Natural killer cell (primary cell): ENCODE measurements around the gene COLQ. TPM values are rescaled to one million over a fixed set of nuclear protein-coding genes. Genes with fewer than 3 reads are reported as not detected.

ENCODE experiments used
- ATAC-seq, 3 donors: fragments of 150-1000 bp in 2 of 3; fragments of 200-7000 bp in 1 of 3; cut with Tn5 transposase; 1 replicate in 1 of 3; 2 replicates in 2 of 3; pipeline ENCODE4 v1.10.0; 2021; ENCODE audit warnings: mild to moderate bottlenecking in 2 of 3, moderate library complexity in 2 of 3
- DNase-seq, 2 donors: peaks; one replicate each; pipeline versions ENCODE4 v3.0.0 to v3.0.0-alpha.2; 2013 to 2021; ENCODE audit warnings: mixed read lengths in 1 of 2
- H3K27ac ChIP-seq: one replicate; pipeline ENCODE4 v1.5.1; 2013; ENCODE audit warnings: mild to moderate bottlenecking, low read length
- H3K27me3 ChIP-seq: one replicate; pipeline ENCODE4 v1.6.1; 2013; ENCODE audit warnings: low read length; ENCODE audit not compliant: control insufficient read depth, insufficient read depth
- H3K36me3 ChIP-seq: one replicate; pipeline ENCODE4 v1.6.1; 2013; ENCODE audit warnings: low read length; ENCODE audit not compliant: control insufficient read depth, insufficient read depth
- H3K4me1 ChIP-seq: one replicate; pipeline ENCODE4 v1.6.1; 2013; ENCODE audit warnings: low read length; ENCODE audit not compliant: control insufficient read depth, insufficient read depth
- H3K4me3 ChIP-seq: one replicate; pipeline ENCODE4 v1.5.1; 2013; ENCODE audit warnings: low read length
- H3K9me3 ChIP-seq: one replicate; pipeline ENCODE4 v1.6.1; 2013; ENCODE audit warnings: low read length; ENCODE audit not compliant: control insufficient read depth, insufficient read depth
- H3K27ac Mint-ChIP-seq, 2 donors: one replicate each; pipeline ENCODE4 v1.8.0; 2022; ENCODE audit warnings: mild to moderate bottlenecking in 2 of 2, mixed read lengths in 2 of 2, moderate library complexity in 1 of 2
- H3K27me3 Mint-ChIP-seq, 2 donors: one replicate each; pipeline ENCODE4 v1.8.0; 2022; ENCODE audit warnings: low read depth in 2 of 2, mixed read lengths in 2 of 2
- H3K36me3 Mint-ChIP-seq: one replicate; pipeline ENCODE4 v1.8.0; 2022; ENCODE audit warnings: mixed read lengths
- H3K4me1 Mint-ChIP-seq, 2 donors: one replicate each; pipeline ENCODE4 v1.8.0; 2022; ENCODE audit warnings: mixed read lengths in 2 of 2
- H3K4me3 Mint-ChIP-seq: one replicate; pipeline ENCODE4 v1.8.0; 2022; ENCODE audit warnings: mild to moderate bottlenecking, moderate library complexity, mixed read lengths
- H3K9me3 Mint-ChIP-seq, 2 donors: one replicate each; pipeline ENCODE4 v1.8.0; 2022; ENCODE audit warnings: mixed read lengths in 2 of 2
- WGBS: methylation state at CpG from one replicate; pipeline ENCODE4 v1.1.7; 2013; ENCODE audit warnings: missing lambda C conversion rate; ENCODE audit not compliant: insufficient coverage; 5-methylcytosine and 5-hydroxymethylcytosine counted together
- intact Hi-C: fragments of 100-400 bp; cut with micrococcal nuclease; formaldehyde crosslinking; loops from one replicate; pipeline ENCODE4 v1.14.2; 2022
- total RNA-seq, 4 donors: library from RNA; stranded (reverse); fragments of 120-200 nt in 1 of 4; gene quantifications; one replicate each; pipeline versions ENCODE4 v1.2.3 to v1.2.4, GENCODE V29; 2013 to 2022
- TF ChIP-seq, protein P1 (sequence below): fragments of 200-600 bp; IDR thresholded peaks from one replicate; pipeline ENCODE4 v1.8.0; 2022; ENCODE audit warnings: antibody characterized with exemption

COLQ gene
- total RNA-seq, 3 donors from 2014 or later (not counting 1 experiment from before 2014, with no cell fraction given): 37.7 to 60.7 (median 55.8) TPM

DNA sequence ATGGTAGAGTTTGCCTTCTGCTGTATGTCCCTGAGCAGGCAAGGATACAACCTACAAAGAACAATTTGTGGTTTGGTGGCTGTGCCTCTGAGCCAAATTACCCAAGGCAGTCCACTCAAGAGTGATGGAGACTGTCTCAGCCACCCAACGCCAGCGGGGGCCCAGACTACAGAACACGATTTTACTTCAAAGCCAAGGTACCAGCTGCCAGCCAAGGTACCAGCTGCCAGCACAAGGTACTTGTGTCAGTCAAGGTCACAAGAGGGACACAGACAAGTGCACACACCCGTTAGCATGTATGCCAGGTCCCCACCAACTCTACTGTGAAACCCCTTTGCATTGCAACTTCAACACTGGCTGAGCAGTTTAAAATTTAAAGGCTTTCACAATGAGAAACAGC is 23.5 kb downstream of the COLQ start:
- Mint-ChIP-seq H3K27ac (no peak overlapping the region), H3K4me3 (no peak overlapping the region), H3K4me1 (peaks cover 70 to 76% of the 10 kb centered on the region in 2 donors), H3K36me3 (no peaks in the 10 kb centered on the region), H3K27me3 (no peaks in the 10 kb centered on the region), H3K9me3 (no peaks in the 10 kb centered on the region)
- intact Hi-C loops: no loop called here
- no peak overlapping the region for H3K4me3 ChIP-seq
- ATAC-seq (no peak), DNase-seq (no peak)
- peaks cover 2% of the 10 kb centered on the region for H3K36me3 ChIP-seq
- WGBS: 87% methylated on average over 4 of the region's 4 CpGs
- H3K4me1 ChIP-seq: peaks cover 48% of the 10 kb centered on the region
- no peaks in the 10 kb centered on the region for H3K27me3 ChIP-seq
- no peaks in the 10 kb centered on the region for H3K9me3 ChIP-seq
- TF ChIP-seq, protein P1, sequence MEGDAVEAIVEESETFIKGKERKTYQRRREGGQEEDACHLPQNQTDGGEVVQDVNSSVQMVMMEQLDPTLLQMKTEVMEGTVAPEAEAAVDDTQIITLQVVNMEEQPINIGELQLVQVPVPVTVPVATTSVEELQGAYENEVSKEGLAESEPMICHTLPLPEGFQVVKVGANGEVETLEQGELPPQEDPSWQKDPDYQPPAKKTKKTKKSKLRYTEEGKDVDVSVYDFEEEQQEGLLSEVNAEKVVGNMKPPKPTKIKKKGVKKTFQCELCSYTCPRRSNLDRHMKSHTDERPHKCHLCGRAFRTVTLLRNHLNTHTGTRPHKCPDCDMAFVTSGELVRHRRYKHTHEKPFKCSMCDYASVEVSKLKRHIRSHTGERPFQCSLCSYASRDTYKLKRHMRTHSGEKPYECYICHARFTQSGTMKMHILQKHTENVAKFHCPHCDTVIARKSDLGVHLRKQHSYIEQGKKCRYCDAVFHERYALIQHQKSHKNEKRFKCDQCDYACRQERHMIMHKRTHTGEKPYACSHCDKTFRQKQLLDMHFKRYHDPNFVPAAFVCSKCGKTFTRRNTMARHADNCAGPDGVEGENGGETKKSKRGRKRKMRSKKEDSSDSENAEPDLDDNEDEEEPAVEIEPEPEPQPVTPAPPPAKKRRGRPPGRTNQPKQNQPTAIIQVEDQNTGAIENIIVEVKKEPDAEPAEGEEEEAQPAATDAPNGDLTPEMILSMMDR: no peak
- no peak overlapping the region for H3K27ac ChIP-seq

DNA sequence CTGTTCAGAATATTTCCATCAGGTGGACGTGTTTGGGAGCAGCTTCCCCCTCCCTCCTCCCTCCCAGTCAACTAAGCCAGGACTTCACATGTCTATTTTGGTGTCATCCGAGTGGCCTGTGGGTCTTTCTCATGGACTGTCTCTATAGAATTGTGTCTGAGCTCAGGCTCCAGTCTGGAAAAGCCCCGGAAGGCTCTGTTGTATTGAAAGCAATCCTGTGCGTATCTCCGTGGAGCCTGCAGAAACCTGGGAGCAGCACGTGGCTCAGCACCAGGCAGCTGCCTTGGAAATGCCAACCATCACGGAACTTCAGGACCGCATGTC is 25.2 kb downstream of the COLQ start:
- WGBS: 97% methylated on average over 8 of the region's 8 CpGs
- intact Hi-C loops: no loop called here
- no peaks in the 10 kb centered on the region for H3K36me3 Mint-ChIP-seq
- H3K36me3 ChIP-seq: peaks cover 2% of the 10 kb centered on the region
- no peaks in the 10 kb centered on the region for H3K9me3 ChIP-seq
- no peak overlapping the region for H3K27ac Mint-ChIP-seq
- H3K9me3 Mint-ChIP-seq: no peaks in the 10 kb centered on the region
- no peaks in the 10 kb centered on the region for H3K27me3 Mint-ChIP-seq
- no peak overlapping the region for H3K27ac ChIP-seq
- H3K4me1 ChIP-seq: peaks cover 46% of the 10 kb centered on the region
- H3K4me3 Mint-ChIP-seq: no peak overlapping the region
- no peaks in the 10 kb centered on the region for H3K27me3 ChIP-seq
- DNase-seq (no peak), ATAC-seq (no peak)
- no peak overlapping the region for H3K4me3 ChIP-seq
- H3K4me1 Mint-ChIP-seq: peaks cover 63 to 71% of the 10 kb centered on the region in 2 donors
- TF ChIP-seq, protein P1: no peak

DNA sequence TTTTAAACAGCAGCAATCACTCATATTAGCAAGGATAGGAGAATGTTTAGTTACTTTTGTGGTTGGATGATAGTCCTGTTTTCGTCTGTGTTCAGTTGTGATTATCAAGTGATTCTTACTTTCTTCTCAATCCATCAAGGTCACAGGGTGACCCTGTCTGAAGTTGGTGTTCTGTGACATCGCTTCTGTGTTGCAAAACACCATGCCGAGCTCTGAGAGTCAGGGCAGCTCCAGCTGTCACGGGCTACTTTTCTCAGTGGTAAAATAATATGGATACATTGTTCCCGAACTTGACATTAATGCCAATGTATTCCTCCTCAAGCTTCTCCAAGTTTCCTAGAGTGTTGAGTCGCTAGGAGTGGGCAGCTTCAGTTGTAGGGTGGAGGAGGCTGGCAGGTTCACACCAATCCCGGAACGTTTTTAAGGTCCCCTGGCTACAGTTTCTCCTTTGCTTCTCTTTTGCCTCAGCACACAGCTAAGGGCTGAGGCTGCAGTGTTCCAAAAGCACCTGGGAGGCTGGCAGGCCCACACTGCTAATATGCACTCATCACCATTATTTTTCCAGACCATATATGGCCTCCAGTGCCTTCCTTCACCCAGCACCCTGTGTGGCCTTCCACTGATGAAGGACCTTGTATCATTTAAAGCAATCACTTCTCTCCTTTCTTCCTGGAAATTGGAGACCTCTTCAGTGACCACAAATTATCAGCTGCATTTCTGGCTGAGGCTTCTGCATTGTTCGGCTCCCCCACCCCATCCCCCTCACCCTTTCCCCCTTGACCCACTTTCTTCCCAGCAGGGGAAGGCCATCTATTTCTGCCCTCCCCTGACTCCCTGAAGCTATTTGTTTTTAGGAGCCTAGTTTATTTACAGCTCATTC is 25.8 kb downstream of the COLQ start:
- no peak overlapping the region for H3K4me3 Mint-ChIP-seq
- Histone ChIP-seq H3K9me3 (no peaks in the 10 kb centered on the region), H3K27ac (no peak overlapping the region), H3K4me3 (no peak overlapping the region), H3K36me3 (peaks cover 2% of the 10 kb centered on the region), H3K4me1 (peaks cover 40% of the 10 kb centered on the region), H3K27me3 (no peaks in the 10 kb centered on the region)
- no peaks in the 10 kb centered on the region for H3K9me3 Mint-ChIP-seq
- DNase-seq: no peak
- intact Hi-C loops: no loop called here
- H3K27ac Mint-ChIP-seq: no peak overlapping the region
- ATAC-seq: no peak
- H3K4me1 Mint-ChIP-seq: peaks cover 58 to 71% of the 10 kb centered on the region in 2 donors
- TF ChIP-seq, protein P1: no peak
- 93% methylated on average over 8 of the region's 9 CpGs for WGBS
- no peaks in the 10 kb centered on the region for H3K36me3 Mint-ChIP-seq
- no peaks in the 10 kb centered on the region for H3K27me3 Mint-ChIP-seq
